MM.1S (cell line): Measurements from ENCODE around the gene CPPED1.
"Not testable (repeated sequence)": the region's sequence is repeated elsewhere in the genome, so short reads cannot be mapped to it uniquely, and the experiment has no call there.

ENCODE experiments used
- CTCF ChIP-seq: fragments of 300-600 bp; sonication (generic); IDR thresholded peaks from 2 replicates; pipeline ENCODE4 v1.5.1; 2016; ENCODE audit warnings: antibody characterized with exemption, low read length, mixed read lengths
- EZH2 ChIP-seq: fragments of 300-600 bp; sonication (generic); optimal IDR thresholded peaks from 2 replicates; pipeline ENCODE3; 2017; ENCODE audit warnings: low read depth, mild to moderate bottlenecking, antibody characterized with exemption, low read length, mixed read lengths
- EZH2phosphoT487 ChIP-seq: fragments of 300-600 bp; sonication (generic); IDR thresholded peaks from 2 replicates; pipeline ENCODE4 v1.6.1; 2018; ENCODE audit warnings: antibody characterized with exemption, low read length

GRCh38 chr16:12799996-12800395, 3.7 kb downstream of the CPPED1 start:
- TF ChIP-seq CTCF, EZH2, EZH2phosphoT487: not testable (repeated sequence)
